ENCODE results near the gene CXCR4.

The CXCR4 gene

DNA sequence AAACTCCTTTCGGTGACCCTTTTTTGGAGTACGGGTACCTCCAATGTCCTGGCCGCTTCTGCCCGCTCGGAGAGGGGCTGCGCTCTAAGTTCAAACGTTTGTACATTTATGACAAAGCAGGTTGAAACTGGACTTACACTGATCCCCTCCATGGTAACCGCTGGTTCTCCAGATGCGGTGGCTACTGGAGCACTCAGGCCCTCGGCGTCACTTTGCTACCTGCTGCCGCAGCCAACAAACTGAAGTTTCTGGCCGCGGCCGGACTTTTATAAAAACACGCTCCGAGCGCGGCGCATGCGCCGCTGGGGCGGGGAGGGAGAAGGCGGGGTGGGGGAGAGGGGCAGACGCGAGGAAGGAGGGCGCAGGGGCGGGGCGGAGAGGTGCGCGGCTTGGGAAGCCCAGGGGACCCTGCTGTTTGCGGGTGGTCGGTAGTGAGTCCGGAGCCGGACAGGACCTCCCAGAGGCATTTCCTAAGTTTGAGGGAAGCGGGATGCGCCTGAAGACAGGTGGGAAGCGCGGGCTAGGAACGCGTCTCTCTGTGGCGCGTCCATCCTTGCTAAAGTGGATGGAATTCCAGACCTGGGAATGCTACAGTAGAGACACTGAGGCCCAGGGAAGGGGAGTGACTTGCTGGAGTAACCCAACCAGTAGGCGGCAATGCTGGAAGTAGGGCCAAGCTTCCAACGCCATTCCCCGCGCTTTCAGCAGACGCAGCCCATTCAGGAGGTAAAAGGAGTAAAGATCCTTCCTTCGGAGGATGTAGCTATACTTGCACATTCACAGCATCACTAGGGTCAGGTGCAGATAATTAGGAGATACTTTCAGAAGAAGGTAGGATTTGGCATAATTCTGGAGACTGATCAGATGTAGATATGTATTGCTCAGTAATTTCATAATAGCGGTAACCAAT, at the start of gene CXCR4:
TSS of gene CXCR4 (minus strand) at position 241 of the 910 bp plus-strand sequence. CDS start at position 152, 89 bp downstream.
- peak; percentile 94 for DNase-seq

DNA sequence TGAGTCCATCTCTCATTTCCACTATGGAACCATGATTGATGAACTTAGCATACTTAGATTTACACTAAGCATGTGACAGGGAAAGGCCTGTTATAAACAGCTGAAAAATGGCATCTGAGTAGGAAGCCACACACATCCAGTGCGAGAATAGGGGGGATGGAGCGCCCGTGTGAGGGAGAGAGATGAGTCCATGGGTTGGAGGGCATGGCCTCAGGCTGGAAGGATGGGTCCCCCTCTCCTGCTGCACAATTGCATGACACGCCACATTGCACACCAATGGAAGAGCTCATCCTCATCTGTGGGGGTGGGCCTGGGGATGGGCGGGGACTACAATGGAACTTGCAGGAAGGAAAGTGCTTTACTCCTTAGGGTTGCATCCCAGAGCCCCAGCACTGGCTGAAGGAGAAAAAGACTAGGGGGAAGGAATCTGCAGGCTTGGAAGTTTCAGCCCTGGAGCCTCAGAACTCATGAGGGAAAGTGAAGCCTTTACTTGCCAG, 46.4 kb upstream of the CXCR4 start:
- DNase-seq = no peak

DNA sequence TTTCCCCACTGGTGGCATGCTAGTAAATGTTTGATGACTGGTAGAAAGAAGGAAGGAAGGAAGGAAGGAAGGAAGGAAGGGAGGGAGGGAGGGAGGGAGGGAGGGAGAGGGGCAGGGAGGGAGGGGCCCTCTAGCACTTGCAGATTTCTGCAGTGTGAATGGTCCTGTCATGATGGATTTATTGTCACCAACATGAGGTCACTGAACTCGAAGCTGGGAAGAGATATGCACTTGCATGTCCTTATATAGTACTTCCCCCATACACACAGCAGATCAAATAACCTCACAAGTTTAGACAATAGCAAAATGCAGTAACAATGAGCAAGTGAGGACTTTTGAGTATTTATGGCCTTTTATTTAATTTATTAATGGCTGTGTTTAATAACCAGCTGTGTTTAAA, 44.5 kb upstream of the CXCR4 start:
- DNase-seq = no peak

DNA sequence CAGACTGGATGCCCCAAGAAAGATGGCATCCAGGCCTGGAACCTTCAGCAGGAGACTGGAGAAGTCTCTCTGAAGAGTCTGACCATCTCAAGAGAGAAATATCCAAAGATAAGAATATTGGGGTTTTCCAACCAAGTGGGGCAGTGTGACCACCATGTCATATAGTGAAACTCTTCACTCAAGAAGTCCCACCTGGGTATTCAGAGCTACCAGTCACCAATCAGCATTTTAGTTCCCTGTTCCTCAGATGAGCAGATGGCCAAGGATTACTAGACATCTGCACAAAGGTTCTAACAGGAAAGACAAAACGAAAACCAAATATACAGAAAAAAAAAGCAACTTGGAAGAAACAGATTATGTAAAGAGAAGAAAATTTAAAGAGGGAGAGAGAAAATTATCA, 38.5 kb upstream of the CXCR4 start:
- DNase-seq = no peak

- no peak for DNase-seq
Observed at GRCh38 chr2:136154384-136154783, 36.4 kb upstream of the CXCR4 start.

- DNase-seq = no peak
Observed at GRCh38 chr2:136151021-136151971, 33.3 kb upstream of the CXCR4 start.

DNA sequence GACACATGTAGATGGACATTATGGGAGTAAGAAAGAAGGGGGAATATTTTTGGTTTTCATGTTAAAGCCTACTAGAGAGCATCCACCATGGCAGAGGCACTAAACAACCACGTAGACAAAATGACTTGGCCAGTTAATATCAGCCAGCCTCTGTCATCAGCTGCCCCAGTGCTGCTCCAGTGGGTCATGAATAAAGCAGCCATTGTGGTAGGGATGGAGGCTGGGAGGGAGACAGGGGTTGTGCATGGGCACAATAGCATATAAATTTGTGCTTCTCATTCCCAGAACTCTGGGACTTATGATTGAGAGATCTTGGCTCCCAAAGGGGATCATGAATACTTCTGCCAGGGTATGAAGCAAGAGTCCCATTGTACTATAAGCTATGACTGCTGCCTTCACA, 31.1 kb upstream of the CXCR4 start:
- DNase-seq = no peak

DNA sequence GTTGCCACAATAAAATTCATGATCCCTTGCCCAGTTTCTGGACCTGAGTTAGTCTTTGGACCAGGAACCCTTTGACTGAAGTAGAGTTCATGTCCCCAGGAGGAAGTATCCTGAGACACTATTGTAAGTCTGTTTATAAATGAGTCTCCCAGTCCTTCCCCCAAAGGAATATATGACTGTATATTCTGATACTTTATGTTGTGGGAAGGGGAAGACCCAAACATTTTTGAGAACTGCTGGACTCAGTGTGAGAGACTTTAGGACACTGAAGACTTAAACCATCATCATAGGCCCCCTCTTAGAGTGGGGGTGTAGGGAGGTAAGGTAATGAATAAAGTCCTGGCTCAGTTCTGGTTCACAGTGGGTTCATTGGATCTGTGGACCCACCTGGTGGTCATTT, 28.6 kb upstream of the CXCR4 start:
- no peak for DNase-seq

GRCh38 chr2:136143603-136144451, 25.9 kb upstream of the CXCR4 start:
- DNase-seq = no peak

DNA sequence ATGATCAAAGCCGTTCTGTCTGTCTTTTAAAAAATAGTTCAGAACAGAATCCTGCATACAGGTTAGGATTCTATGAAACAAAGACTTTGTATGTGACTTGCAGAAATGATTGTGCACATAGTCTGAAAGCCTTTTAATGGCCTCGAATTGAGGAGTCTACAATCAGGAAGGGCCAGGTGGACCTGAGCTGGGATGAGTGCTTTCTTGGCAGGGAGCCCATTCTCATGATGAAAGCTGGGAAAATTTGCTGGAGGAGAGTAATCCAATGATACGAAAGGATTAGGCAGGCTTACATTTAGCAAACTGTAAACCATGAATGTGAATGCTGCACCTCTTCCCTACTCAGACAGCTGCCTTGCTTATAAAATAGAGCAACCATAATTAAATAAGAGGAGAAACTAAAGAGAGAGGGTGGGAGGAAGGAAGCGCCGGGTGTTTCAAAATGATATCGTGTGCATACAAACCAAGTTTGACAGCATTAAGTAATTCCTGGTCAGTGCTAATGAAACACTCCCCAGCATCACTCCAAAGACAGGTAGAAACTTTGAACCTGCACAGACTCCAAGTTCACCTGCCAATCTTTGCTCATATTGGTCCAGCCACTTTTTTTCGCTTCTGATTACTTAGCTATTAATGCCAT, 23.7 kb upstream of the CXCR4 start:
- DNase-seq = no peak

DNA sequence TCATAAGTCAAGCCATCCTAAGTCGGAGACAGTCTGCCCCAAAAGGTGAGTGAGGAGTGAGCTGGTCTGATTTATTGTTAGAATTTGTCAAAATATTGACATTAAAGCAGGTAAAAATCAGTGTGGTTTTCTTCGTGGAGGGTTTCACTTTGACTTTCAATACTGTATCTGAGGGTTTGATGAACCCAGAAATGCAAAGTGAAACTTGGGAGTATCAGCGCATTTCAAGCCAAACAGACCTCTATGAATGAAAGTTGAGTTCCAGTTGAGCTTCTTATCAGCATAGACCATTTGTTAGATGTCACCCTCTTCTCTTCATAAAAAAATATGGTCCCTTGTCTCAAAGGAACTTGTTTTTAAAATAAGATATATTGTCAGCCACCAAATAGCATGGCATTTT, 21.7 kb upstream of the CXCR4 start:
- no peak for DNase-seq

- DNase-seq = no peak
Observed at GRCh38 chr2:136137982-136138381, 20.0 kb upstream of the CXCR4 start.

DNA sequence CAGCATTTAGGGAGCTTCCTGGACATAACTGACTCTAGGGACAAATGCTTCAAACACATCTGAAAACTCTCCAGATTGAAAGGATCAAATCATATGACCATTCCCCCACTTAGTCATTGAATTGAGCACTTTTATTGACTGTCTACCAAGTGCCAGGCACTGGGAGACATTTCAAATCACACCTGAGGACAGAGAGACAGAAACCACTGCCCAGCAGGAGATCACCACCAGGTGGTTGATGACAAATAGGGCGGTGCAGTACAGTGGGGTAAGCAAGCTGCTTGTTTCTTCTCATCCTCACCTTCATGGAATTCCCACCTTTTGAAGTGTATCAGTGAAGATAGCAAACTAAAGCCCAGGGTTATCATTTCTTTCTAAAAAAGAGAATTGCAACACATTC, 19.0 kb upstream of the CXCR4 start:
- DNase-seq = peak; percentile 36

DNA sequence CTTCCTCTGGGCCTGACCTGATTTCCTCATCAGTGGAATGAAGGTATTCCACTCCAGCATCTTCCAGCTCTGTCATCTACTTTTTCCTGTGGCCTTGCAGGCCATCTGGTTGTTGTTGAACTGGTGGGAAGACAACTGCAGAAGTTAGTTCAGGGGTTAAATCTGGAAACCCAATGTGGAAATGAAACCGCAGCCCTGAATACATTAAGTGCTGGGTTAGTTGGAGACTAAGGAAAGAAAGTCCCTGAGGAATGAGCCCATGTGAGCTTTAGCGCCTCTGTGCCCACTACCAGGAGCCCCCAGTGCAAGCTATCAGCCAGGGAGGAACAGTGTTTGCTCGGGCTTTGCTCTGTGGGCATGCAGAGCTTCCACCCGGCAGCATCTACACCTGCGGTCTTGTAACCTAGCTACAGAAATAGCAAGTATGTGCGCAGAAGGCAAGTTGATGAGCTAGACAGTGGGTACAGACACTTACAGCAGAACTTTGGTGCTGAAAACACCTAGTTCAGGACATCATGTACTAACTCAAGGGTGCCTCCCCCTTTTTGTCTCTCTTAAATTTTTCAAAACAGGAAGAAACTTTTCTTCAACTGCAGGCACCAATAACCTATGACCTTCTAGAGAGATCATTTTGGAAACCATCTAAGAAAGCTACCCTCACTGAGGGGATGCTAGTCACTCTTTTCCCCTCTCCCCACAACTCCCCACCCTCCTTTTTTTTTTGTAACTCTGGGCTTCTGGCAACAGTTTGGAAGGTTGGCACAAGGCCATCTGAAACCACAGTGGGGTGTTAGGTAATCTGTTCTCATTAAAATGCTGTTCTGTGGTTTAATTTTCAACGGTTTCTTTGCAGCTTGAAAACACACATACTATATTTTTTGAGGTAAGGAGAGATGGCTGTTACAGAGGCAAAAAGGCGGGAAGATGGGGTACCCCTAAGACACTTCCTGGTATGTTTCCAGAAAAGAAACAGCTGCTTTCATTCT, 18.3 kb upstream of the CXCR4 start:
- DNase-seq = peak; percentile 80

DNA sequence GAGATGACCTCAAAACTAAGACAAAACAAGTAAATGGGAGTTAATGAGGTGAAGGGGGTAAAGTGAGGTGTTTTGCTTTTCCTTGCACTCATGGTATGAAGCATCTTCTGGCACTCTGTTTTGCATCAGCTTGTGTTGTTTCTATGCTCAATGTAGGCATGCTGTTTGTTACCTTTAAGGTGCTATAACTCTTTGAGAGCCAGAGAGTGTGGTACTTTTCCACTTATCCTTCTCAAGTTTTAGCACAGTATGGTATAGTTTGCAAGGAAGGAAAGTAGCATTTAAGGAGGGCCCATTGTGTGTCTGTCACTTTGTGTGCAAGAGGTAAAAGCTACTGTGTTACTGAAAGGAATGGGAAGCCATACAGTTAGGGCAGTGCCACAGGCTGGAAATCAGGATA, 17.5 kb upstream of the CXCR4 start:
- DNase-seq = no peak

DNA sequence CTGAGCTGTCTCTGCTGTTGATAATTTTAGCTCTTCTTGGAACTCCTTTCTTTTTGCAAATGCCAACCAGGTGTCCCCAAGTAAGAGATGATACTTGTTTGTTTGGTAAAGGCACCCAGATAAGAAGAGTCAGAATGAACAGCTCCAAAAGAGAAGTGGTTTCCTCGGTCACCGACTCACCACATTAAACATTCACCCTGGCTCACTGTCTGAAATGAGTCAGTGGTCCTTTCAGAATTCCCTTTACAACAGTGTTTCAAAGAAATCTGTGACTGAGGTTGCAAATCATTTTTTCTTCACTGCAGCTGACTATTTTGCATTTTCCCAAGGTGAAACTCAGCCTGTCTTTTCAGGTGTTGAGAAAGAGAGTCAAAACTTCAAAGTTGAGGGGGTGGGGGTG, 16.2 kb upstream of the CXCR4 start:
- DNase-seq = peak; percentile 48

DNA sequence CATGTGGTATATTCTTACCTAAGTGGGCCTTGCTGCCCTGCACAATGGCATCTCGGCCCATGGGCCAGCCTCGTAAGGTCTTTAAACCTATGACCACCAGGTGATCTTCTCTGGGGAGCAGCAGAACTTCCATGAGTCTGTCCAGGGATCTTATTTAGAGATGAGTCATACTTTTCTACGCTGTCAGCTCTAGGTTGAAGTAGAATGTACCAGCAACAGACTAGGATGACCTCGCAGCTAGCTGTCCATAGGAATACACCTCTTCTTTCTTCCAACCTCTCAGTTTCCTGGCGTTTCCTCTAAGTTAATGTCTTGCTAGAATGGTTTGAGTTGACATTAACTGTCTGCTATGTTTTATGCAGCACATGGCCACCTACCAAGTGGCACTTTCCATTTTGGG, 15.6 kb upstream of the CXCR4 start:
- DNase-seq = no peak

- no peak for DNase-seq
Observed at GRCh38 chr2:136133176-136133575, 15.2 kb upstream of the CXCR4 start.

GRCh38 chr2:136132825-136133155, 14.8 kb upstream of the CXCR4 start:
- DNase-seq = no peak

- peak; percentile 74 for DNase-seq
Observed at GRCh38 chr2:136131961-136132824, 14.2 kb upstream of the CXCR4 start.

Data from activated gamma-delta T cell treated with Interleukin-2 at 50 U/mL for 16 hours (primary cell).